DLD1 (cell line): ENCODE results near the gene WLS.
"Not testable (repeated sequence)": the region's sequence is repeated elsewhere in the genome, so short reads cannot be mapped to it uniquely, and the experiment has no call there.

Source experiments
- in situ Hi-C: cut with HindIII; loops from 2 replicates; pipeline ENCODE4 v1.10.0; 2017; ENCODE audit warnings: low sequenced_read_pairs

Gene WLS

GRCh38 chr1:68201546-68202238 is 30.6 kb downstream of the WLS start:
- in situ Hi-C loops = no loop called here

- in situ Hi-C loops = no loop called here
These were observed 32.7 kb downstream of the WLS start for GRCh38 chr1:68199603-68200002.

GRCh38 chr1:68198752-68199151 is 33.6 kb downstream of the WLS start:
- in situ Hi-C loops = no loop called here

GRCh38 chr1:68197891-68198290 is 34.4 kb downstream of the WLS start:
- in situ Hi-C loops = no loop called here

- in situ Hi-C loops = no loop called here
These were observed 34.9 kb downstream of the WLS start for GRCh38 chr1:68197461-68197860.

- in situ Hi-C loops = no loop called here
These were observed 35.6 kb downstream of the WLS start for GRCh38 chr1:68196676-68197075.

- in situ Hi-C loops = no loop called here
These were observed 40.6 kb downstream of the WLS start for GRCh38 chr1:68191717-68192116.

GRCh38 chr1:68188644-68189340 is 43.5 kb downstream of the WLS start:
- in situ Hi-C loops = no loop called here

GRCh38 chr1:68188060-68188538 is 44.2 kb downstream of the WLS start:
- in situ Hi-C loops = no loop called here

GRCh38 chr1:68185743-68186142 is 46.6 kb downstream of the WLS start:
- in situ Hi-C loops = no loop called here

GRCh38 chr1:68183895-68184294 is 48.4 kb downstream of the WLS start:
- in situ Hi-C loops = no loop called here

GRCh38 chr1:68181165-68181556 is 51.2 kb downstream of the WLS start:
- in situ Hi-C loops = no loop called here

- in situ Hi-C loops = no loop called here
These were observed 51.7 kb downstream of the WLS start for GRCh38 chr1:68180441-68181164.

GRCh38 chr1:68178821-68179490 is 53.4 kb downstream of the WLS start:
- in situ Hi-C loops = no loop called here

GRCh38 chr1:68175621-68176398 is 56.5 kb downstream of the WLS start:
- in situ Hi-C loops = no loop called here

- in situ Hi-C loops = no loop called here
These were observed 57.6 kb downstream of the WLS start for GRCh38 chr1:68174738-68175113.

GRCh38 chr1:68173936-68174737 is 58.2 kb downstream of the WLS start:
- in situ Hi-C loops = no loop called here

GRCh38 chr1:68173283-68173935 is 58.9 kb downstream of the WLS start:
- in situ Hi-C loops = no loop called here

- in situ Hi-C loops = not testable (repeated sequence)
These were observed 60.5 kb downstream of the WLS start for GRCh38 chr1:68171795-68172194.
